NCI-H1092 treated with DMSO at 0.1 percent for 48 hours (cell line): ENCODE data around the gene DCP1A.
"Not testable (repeated sequence)": the region's sequence is repeated elsewhere in the genome, so short reads cannot be mapped to it uniquely, and the experiment has no call there.

ENCODE experiments used
- DNase-seq: peaks from one replicate; lab custom pipeline; 2025; lab: John Stamatoyannopoulos, UW

DCP1A gene

DNA sequence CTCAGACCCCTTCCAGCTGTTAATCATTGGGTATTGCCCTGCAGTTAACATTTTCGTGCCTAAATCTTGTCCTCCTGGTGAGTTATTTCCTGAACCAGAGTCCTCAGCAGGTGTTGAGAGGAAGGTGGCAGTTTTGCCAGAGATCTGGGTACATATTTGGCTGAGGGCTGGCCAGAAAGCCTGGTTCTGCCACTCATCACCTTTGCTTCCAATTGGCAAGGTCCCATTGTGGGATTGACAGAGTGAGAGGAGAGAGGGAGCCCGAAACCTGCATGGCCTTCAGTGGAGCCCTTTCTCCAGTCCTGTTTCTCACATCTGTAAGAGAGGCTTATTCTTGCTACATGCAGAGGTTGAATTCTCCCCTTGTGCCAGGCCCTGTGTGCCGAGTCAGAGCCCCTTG lies 82.6 kb downstream of the DCP1A start:
- DNase-seq = no peak

DNA sequence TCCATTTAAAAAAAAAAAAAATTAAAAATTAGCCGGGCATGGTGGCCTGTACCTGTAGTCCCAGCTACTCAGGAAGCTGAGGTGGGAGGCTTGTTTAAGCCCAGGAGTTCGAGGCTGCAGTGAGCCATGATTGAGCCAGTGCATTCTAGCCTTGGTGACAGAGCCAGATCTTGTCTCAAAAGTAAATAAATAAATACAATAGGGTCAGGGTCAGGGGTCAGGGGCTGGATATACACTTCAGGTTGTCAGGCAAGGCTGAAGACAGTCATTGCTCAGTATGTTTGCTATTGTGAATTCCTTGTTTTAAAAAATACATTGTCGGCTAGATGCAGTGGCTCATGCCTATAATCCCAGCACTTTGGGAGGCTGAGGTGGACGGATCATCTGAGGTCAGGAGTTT lies 83.4 kb downstream of the DCP1A start:
- DNase-seq = no peak

DNA sequence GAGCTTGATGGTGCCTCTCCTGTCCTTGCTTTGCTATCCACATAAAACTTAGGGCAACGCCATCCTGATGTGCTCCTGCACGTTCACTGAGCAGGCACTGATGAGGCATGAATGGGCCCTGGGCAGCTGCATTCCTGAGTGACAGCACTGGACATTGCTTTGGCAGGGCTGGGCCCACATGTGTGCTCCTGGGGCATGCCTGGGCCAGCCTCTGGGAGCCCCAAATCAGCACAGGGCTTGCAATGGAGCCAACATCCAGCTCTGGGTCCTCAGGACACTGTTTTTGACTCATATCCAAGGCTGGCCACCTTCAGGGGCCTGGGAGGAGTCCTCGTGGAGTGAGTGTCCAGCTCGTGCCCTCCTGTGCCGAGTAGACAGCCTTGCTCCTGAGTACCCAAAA lies 85.6 kb downstream of the DCP1A start:
- DNase-seq = no peak

DNA sequence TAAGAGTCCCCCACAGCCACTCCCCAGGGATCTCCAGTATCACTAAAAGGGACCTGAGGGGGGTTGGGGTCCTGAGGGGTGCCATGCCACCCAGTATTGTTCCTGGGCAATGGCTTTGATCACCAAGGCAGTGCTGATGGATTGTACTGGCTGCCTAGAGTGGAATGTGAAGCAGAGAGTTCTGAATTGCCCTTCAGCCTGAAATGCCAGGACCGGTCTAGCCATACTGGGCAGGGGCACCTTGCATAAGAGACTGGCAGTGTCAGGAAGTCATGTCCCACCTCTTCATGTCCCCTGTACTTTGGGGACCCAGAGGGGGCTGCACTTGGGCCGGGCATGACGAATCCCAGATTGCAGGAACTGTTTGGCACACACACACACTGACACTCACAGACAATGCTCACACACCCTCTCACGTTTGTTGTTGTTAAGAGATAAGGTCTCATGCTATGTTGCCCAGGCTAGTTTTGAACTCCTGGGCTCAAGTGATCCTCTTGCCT lies 87.0 kb downstream of the DCP1A start:
- no peak for DNase-seq

DNA sequence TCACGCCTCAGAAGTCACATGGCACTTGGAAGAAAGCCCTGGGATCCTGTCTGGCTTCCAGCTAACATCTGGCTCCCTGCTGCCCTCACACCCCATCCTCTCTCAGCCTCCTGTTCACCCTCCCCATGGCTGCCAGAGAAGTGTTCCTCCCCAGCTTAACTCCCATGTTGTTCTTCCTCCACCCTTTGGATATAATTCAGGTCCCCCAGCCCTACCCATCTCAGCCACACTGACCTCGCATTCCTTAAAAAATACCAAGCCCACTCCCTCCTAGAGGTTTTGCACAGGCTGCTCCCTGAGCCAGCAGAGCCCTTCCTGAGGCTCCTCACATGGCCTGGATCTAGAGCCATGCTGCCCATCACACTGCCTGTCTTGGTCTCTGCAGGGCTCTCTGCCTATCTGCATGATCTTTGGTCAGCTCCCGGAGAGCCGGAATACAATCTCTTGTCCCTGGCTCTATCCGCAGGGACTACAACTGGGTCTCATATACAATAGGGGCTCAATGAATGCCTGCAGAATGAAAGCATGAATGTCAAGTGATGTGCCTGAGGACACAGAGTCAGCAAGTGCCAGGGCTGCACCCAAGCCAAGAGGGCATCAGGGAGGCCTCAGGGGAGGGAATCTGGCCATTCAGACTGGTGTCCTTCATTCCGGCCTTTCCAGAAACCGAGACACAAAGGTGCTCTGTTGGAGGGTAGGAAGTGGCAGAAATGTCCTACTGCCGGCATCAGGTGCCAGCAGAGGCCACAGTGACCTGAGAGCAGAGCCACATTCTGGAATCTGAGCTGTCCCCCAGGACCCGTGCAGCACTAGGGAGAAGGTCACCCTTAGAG lies 87.7 kb downstream of the DCP1A start:
- no peak for DNase-seq

DNA sequence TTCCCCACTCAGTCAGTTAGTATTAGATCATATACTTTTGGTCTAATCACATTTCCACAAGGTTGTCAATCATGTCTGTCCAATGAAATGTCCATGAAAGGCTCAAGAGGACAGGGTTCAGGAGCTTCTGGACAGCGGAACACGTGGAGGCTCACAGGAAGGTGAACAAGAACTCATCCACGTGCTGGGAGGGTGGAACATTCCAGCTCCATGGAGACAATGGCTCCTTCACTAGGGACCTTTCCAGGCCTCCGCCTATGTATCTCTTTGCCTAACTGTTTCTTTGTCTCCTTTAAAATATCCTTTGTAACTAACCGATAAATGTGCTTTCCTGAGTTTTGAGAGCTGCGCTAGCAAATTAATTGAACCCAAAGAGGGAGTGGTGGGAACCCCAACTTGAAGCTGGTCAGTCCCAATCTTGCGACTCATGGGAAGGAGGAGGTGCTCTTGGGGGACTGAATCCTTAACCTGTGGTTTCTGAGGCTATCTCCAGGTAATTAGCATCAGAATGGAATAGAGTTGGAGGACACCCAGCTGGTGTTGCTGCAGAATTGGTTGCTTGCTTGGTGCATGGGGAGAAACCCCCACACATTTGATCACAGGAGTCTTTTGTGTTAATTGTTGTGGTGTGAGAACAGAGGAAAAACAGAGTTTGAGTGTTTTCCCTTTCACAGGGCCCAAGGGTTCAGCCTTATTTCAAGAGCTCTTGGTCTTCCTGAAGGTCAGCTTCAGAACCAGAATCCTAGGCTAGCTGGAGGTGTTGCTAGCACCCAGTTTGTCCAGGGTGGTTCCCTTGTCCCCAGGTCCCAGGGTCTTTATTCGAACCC lies 88.5 kb downstream of the DCP1A start:
- DNase-seq = no peak

DNA sequence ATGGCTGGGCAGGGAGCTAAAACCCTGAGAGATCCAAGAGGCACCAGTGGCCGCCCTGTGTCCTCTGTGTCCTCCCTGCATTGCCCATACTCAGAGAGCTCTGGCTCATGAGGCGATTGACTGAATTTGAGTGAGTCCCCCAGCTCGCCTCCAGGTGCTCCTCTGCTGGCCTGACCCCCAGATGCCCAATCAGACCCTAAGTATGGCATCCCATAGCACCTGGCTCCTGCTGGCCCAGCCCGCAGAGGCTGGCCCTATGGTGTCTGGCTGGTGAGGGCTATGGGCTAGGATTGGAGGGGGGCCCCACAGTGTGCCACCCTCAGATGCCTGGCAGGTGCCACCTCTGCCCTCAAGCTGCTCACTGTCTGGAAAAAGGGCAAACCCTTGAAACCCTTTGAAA lies 89.9 kb downstream of the DCP1A start:
- DNase-seq = no peak

DNA sequence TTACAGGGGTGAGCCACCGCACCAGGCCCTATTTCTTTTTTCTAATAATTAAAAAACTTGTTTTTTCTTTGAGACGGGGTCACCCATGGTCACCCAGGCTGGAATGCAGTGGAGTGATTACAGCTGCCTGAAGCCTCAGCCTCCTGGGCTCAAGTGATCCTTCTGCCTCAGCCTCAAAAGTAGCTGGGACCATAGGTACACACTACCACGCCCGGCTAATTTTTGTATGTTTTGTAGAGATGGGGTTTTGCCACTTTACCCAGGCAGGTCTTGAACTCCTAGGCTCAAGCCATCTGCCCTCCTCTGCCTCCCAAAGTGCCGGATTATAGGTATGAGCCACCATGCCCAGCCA lies 90.7 kb downstream of the DCP1A start:
- DNase-seq = no peak

DNA sequence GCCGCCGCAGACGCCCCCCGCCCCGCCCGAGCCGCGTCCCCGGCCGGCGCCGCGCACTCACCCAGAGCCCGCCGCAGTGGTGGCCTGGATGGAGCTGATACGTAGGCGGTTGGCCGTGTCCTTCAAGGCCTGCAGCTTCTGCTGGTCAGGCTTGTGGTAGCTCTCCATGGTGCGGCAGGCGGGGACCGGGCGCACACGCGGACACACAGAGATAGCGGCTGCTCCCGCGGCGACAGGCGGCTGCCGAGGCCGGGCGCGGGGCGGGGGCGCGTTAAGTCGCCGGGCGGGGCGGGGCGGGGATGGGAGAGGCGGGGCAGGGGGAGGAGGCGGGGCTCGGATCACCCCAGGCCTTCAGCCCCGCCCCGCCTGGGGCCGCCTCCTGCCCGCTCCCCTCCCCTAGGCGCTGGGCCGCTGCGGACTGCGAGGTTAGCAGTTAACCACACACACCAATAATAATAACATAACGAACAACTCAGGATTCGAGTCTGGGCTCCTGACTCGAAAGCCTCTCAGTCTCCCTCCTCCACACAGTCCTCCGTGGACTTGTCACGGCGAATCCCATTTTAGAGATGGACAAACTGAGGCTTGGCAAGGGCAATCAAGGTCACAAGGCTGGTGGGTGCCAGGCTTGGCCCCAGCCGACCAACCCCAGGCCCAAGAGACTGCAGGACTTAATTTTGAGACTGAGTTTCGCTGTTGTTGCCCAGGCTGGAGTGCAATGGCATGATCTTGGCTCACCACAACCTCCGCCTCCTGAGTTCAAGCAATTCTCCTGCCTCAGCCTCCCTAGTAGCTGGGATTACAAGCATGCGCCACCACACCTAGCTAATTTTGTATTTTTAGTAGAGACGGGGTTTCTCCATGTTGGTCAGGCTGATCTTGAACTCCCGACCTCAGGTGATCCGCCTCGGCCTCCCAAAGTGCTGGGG lies 91.3 kb downstream of the DCP1A start, which contains the start of gene TKT:
TKT (minus strand) TSS at position 248 of the 929 bp plus-strand sequence; CDS start at position 168, 80 bp downstream.
- peak; percentile 60 for DNase-seq

DNA sequence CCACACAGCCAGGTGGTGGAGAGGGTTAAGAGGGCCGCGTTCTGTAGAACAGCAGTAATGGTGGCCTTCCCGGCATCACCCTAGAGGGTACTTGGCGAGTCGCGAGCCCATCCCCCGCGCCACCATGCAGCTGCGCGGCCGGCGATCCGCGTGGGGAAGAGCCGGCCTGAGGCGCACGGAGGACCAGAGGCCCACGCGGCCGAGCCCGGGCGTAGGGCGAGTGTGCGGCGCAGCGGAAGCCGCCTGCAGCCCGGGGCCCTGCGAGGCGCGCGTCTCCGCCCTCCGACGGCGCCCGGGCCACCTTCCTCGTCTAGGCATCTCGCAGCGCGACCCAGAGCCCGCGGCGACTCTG lies 91.9 kb downstream of the DCP1A start:
- DNase-seq = peak; percentile 60

DNA sequence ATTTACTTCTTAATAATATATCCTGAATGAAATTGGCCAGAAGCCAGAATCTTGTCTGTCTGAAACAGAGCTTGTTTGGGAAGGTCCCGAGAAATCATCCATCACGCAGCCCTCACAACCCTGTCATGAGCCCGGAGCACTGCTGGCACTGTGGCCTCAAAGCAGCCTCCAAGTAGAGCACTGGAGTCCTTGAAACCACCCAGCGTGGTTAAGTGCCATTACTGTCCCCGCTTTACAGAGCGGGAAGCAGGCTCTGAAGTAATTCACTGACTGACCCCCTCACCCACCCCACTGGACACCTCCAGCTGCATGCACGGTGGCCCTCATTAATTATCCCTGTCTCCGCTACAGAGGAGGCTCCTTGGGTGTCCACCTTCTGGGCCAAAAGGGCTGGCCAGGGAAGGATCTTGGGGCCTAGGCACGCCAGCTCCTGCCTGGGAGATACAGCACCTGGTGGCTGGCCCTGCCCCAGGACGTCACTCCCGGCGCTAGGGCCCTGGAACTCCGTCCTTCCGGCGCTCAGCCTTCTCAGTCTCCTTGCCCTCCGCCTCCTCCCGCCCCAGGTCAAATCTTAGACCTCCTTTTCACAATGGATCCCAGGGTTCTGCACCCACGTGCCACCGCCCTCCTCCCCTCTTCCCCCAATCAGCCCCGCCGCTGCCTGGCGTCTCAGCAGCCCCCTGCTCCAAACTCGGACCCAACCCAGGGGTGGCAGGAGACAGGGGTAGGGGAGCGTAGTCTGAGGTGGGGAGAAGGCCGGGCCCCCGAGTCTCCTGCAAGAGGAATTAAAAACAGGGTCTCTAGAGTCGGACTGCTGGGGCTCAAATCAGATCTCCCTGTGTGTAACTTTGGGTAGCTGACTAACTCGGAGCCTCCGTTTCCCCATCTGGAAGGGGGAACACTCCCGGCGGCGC lies 92.6 kb downstream of the DCP1A start:
- peak; percentile 14 for DNase-seq

DNA sequence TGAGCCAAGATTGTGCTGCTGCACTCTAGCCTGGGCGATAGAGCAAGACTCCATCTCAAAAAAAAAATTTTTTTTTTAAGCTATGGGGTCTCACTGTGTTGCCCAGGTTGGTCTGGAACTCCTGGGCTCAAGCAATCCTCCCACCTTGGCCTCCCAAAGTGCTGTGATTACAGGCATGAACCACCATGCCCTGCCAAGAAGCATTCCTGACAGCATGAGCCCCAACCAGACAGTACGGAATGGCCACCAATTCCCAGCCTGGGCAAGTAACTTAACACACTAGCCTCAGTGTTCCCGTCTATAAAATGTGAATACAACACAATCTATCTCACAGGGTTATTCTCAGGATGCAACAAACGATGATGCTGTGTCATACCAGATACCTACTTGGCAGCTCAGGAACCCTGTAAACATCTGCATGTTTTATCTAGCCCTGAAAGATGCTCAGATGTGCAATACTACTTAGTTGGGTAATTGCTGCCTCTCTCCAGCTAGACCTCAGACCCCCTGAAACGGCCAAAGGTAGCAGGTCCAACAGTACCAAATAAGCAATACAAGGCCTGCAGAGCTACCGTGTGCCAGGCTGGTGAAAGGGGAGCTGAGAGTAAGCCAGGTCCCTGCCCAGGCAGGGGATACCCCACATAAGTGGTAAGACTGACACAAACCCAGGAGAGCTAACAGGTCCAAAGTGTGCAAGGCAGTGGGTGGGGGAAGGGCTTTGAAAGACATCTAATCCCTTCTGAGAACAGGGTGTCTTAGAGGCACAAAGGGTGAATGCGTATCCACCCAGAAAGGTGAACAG lies 93.4 kb downstream of the DCP1A start:
- DNase-seq = no peak

DNA sequence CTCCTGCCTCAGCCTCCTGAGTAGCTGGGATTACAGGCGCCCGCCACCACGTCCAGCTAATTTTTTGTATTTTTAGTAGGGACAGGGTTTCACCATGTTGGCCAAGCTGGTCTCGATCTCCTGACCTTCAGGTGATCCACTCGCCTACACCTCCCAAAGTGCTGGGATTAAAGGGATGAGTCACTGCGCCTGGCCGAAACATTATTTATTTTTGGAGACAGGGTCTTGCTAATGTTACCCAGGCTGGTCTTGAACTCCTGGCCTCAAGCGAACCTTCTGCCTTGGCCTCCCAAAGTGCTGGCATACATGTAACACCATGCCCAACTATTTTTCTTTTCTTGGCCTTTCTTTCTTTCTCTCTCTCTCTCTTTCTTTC lies 94.4 kb downstream of the DCP1A start:
- not testable (repeated sequence) for DNase-seq

DNA sequence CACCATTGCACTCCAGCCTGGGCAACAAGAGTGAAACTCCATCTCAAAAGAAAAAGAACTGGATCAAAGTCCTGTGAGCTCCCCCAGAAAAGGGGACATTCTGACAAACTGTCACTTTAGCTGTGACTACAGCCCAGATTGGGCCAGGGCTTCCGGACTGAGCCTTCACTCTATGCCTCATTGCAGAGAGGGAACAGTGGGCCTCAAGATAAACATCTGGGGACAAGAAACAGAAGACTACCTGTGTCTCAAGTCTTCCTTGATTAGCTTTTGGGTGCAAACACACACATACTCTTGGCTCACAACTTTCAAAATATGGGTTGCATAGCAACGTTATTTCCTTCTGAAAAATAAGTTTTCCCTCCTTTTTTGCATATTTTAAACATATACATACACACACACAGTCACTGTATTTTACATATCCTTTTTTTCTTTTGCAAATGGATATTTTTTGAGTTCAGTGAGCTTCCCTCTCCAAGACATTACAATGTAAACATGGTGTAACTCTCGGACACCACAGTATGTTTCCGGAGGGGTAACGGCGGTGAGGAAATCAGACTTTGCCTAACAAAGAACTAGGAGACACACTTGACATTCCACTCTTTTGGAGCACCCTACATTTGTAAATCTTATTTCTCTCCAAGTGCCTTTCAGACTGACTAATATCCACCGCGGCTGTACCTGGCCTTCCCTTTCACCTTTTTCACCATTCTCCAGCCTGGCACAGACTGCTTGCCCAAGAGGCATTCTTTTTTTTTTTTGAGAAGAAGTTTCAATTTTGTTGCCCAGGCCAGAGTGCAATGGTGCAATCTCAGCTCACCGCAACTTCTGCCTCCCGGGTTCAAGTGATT lies 95.0 kb downstream of the DCP1A start:
- DNase-seq = no peak

DNA sequence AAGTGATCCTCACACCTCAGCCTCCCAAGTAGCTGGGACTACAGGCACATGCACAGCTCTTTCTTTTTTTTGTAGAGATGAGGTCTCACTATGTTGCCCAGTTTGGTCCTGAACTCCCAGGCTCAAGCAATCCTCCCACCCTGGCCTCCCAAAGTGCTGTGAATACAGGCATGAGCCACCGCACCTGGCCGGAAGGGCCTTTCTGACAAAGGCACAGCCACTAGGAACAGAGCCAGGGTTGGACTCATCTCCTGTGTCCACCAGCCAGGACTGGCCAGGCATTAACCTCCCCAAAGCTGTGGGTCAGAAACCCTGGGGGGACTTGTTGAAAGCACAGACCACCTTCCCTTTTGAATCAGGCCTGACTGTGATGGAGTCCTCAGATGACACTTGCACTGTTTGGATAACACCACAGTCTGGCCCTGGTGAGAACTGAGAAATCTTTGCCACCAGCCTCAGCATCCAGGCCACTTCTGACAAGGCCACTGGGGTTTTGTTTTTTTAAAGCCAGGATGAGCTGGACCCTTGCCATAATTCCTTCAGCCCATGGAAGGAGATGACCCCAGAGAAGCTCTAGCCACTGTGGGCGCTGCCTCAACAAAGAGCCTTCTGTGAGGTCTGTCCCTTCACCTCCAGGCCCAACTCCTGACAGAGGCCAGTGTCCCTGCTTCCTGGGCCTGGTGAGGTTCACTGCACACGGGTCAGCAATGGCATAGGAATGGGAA lies 96.3 kb downstream of the DCP1A start:
- no peak for DNase-seq

DNA sequence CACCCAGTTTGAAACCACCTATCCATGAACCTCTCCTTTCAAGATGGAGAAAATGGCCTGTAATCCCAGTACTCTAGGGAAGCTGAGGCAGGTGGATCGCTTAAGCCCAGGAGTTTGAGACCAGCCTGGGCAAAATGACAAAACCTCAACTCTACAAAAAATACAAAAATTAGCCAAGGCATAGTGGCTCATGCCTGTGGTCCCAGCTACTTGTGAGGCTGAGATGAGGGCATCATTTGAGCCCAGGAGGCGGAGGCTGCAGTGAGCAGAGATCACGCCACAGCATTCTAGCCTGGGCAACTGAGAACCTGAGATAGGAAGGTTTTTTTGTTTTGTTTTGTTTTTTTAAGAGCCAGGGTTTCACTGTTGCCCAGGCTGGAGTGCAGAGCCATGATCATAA lies 96.9 kb downstream of the DCP1A start:
- DNase-seq = no peak

DNA sequence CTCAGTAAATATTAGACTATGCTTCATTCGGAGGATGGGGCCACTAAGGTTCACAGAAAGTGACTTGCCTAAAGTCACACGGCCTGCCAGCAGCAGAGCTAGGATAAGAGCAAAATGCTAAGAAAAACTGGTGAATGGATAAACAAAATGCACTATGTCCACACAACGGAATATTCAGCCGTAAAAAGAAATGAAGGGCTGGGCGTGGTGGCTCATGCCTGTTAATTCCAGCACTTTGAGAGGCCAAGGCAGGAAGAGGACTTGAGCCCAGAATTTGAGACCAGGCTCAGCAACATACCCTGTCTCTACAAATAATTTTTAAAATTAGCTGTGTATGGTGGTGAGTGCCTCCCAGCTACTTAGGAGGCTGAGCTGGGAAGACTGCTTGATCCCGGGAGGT lies 99.2 kb downstream of the DCP1A start:
- no peak for DNase-seq

DNA sequence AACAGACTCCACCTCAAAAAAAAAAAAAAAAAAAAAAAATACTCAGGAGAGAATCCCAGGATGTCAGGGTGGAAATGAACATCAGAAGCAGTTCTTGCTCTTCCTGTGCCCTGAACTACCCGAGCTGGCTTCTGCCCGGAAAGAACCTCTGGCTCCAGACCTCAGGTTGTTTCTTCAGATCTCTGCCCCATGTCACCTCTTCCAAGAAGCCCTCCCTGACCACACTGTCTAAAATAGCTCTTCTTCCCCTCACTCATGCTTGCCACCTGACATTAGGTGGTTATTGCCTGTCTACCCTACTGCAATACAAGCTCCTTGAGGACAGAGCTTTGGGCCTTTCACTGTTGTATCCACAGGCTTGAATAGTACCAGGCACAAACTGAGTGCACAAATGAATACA lies 99.7 kb downstream of the DCP1A start:
- DNase-seq = no peak

DNA sequence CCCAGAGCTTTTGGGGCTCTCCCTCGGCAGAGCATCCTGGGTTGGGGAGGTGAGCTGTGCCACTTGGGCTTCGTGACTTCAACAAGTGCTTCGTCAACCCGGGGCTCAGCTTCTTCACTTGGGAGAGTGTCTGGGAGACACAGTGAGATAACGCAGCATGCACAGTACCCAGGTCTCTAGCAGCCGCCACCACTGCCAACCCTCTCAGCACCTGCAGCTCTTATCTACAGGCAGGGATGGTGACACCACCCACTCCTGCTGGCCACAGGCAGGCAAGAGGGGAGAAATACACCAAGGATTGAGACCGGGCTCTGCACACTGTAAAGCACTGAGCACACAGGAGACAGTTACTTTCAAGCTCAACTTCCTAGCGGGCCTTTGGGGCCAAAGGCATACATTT lies 103.1 kb downstream of the DCP1A start:
- DNase-seq = no peak
